Measurements from ENCODE around the gene SEPHS2.
"Not testable (repeated sequence)": the region's sequence is repeated elsewhere in the genome, so short reads cannot be mapped to it uniquely, and the experiment has no call there.

SEPHS2 gene

DNA sequence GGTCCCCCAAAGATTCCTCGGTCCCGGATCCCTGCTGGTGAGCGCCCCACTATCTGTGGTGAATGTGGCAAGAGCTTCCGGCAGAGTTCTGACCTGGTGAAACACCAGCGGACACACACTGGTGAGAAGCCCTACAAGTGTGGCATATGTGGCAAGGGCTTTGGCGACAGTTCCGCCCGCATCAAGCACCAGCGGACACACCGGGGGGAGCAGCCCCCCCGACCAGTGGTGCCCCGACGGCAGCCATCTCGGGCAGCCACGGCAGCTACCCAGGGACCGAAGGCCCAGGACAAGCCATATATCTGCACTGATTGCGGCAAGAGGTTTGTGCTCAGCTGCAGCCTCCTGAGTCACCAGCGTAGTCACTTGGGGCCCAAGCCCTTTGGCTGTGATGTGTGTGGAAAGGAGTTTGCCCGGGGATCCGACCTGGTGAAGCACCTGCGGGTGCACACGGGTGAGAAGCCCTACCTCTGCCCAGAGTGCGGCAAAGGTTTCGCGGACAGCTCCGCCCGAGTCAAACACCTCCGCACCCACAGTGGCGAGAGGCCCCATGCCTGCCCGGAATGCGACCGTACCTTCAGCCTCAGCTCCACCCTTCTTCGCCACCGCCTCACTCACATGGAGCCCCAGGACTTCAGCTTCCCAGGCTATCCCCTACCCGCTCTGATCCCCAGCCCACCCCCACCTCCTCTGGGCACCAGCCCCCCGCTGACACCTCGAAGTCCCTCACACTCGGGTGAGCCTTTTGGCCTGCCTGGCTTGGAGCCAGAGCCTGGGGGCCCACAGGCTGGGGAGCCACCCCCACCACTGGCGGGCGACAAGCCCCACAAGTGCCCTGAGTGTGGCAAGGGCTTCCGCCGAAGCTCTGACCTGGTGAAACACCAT is 47.7 kb downstream of the SEPHS2 start:
- no peak for DNase-seq

DNA sequence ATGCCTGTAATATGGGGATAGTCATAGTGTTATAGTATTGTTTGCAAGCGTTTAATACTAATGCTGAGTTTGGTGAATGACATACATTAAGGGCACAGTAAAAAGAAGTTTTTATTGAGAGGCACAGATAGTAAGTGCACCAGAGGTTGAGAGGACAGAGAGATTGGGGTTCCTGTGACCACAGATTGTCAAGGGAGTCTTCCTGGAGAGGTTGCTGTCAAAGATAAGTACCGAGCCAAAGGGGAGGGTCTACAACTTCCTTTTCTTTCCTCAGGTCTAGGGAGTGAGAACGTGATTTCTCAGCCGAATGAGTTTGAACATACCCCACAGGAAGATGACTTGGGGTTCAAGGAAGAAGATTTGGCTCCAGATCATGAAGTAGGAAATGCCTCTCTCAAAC is 48.6 kb downstream of the SEPHS2 start:
- DNase-seq: no peak

DNA sequence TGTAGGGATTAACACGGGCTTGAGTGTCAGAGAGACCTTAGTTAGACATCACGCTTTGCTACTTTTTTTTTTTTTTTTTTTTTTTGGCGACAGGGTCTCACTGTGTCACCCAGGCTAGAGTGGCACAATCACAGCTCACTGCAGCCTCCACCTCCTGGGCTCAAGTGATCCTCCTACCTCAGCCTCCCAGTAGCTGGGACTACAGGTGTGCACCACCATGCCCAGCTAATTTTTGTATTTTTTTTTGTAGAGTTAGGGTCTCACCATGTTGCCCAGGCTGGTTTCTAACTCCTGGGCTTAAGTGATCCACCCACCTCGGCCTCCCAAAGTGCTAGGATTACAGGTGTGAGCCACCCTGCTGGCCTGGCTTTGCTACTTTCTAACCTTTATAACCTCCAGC is 49.0 kb downstream of the SEPHS2 start:
- DNase-seq: not testable (repeated sequence)

DNA sequence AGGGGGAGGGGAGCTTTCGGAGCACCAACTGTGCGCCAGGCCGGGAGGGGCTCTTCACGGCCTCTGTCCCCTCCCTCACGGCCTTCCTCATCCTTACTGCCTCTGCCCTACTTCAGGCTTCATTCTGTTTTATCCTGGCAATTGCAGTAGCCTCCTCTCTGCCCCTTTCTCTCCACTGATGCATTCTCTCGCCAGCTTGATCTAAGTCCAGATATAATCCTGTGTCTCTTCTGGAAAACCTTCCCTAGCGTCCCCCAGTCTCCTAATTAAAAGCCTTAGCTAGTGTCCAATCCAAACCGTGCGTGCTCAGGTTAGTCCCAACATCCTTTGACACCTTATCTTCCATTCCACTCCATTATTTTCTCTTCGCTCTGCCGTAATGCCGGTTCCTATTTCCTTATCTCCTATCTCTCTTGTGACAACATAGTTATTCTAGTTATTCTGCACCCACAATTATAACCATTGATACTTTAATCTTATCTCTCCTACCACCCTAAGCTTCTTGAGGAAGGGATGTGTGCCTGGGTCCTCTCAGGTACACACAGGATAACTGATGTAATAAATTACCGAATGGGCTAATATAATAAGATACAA is 49.6 kb downstream of the SEPHS2 start:
- peak; percentile 19 for DNase-seq

DNA sequence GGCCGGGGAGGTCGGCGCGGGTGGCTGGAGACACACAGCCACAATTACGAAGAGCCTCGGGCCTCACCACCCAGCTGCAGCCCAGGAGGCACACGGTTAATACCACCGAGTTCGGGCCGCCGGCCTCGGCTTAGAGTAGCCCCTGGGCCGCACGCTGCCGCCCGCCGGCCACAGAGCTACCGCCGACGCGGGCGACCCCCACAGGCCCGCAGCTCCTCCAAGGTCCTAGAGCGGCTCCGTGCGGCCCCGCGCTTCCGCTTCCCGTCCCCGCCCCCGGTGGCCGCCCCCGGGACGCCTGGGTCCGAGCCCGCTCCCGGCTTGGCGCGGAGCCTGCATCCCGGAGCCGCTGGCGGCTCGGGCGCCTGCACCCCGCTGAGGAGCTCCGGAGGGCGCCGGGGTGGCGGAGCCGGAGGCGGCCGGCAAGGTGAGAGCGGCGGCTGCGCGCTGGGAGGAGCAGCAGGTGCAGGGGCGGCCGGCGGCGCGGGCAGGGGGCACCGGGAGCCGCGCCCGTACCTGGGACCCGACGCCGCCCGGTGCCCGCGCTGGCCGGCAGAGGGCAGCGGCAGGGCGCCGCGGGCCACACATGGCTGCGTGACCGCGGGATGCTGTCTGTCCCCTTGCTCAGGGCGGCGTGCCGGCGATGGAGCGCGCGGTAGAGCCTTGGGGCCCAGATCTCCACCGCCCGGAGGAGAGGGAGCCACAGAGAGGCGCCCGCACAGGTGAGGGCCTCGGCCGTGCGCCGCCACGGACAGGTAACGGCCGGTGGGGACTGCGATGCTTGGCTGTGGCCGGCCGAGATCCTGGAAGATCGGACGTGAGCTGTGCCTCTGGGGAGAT is 50.3 kb downstream of the SEPHS2 start, which contains the start of gene ZNF48:
Gene ZNF48 (plus strand): TSS at position 266 of the 837 bp plus-strand sequence. CDS start 375 bp downstream, at position 641.
- DNase-seq: peak; percentile 74

DNA sequence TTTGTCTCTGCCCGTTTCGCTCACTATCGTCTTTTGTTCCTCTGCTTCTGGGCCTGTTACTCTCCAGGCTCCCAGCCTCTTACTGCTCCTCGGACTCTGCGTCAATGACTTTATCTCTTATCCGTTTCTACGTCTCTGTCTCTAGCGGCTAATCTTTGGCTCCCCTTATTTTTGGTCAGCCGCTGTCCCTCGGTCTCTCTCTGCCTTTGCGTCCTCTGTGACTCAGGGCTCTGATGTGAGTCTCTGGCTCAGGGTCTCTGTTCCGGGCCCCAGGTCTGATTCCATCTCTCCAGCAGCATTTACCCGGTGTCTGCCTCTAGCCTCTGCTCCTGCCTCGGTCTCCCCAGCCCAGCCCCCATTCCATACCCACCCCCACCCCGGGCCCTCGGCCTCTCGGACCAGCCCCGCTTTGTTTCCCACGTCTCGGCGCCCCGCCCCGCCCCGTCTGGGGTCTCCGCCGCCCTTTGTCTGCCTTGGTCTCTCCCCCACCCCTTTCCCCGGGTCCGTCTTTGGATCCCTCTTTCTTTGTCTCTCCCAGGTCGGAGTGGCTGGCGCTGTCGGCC is 51.0 kb downstream of the SEPHS2 start:
- DNase-seq: peak; percentile 10

All from kidney glomerular epithelial cell (primary cell).